HEK293 (cell line): ENCODE measurements around the gene COASY.

ENCODE experiments used
- CTCF ChIA-PET: fragments of 350-600 bp; formaldehyde crosslinking; extraction: SDS; loops from one replicate; lab custom pipeline; 2021; ENCODE audit warnings: antibody characterized with exemption; lab: Yijun Ruan, JAX
- POLR2A ChIA-PET: fragments of 300-600 bp; formaldehyde crosslinking; extraction: SDS; loops from one replicate; lab custom pipeline; 2020; ENCODE audit warnings: antibody characterized with exemption, inconsistent platforms; lab: Yijun Ruan, JAX
- H3K27ac ChIP-seq: fragments of 200-500 bp; sonication (Bioruptor generic); 2 replicates; pipeline ENCODE4 v1.5.1; 2014; ENCODE audit warnings: low read depth, low read length, control low read depth, inconsistent platforms; ENCODE audit errors: extremely low read depth
- H3K36me3 ChIP-seq, 2 experiments: fragments of 200-500 bp in 1 of 2; sonication (Bioruptor generic) in 1 of 2; 1 replicate in 1 of 2; 2 replicates in 1 of 2; pipeline ENCODE4 v1.5.1; 2014 to 2017; ENCODE audit warnings: inconsistent platforms in 2 of 2, low read length in 2 of 2; ENCODE audit not compliant: control insufficient read depth in 2 of 2, insufficient read depth in 1 of 2
- H3K4me1 ChIP-seq: fragments of 200-500 bp; sonication (Bioruptor generic); 2 replicates; pipeline ENCODE4 v1.5.1; 2014; ENCODE audit warnings: mild to moderate bottlenecking, low read length, inconsistent platforms; ENCODE audit not compliant: control insufficient read depth, insufficient read depth
- H3K4me3 ChIP-seq: 2 replicates; pipeline ENCODE4 v1.5.1; 2011; ENCODE audit warnings: low read depth, mild to moderate bottlenecking, control low read depth, low read length, moderate library complexity
- H3K9me3 ChIP-seq: fragments of 200-500 bp; sonication (Bioruptor generic); 2 replicates; pipeline ENCODE4 v1.5.1; 2014; ENCODE audit warnings: low read depth, low read length, inconsistent platforms; ENCODE audit not compliant: control insufficient read depth, insufficient read depth
- GLIS2 ChIP-seq: fragments of 450-650 bp; formaldehyde crosslinking; IDR thresholded peaks from 2 replicates; pipeline ENCODE4 v1.5.1; 2016; ENCODE audit warnings: missing biosample characterization, missing genetic modification characterization
- KLF10 ChIP-seq: fragments of 450-650 bp; IDR thresholded peaks from 2 replicates; pipeline ENCODE4 v1.5.1; 2018; ENCODE audit warnings: missing biosample characterization, mild to moderate bottlenecking, missing genetic modification characterization
- OVOL3 ChIP-seq: fragments of 450-650 bp; formaldehyde crosslinking; IDR thresholded peaks from 2 replicates; pipeline ENCODE4 v1.5.1; 2016; ENCODE audit warnings: missing biosample characterization, missing genetic modification characterization
- SCRT2 ChIP-seq: fragments of 450-650 bp; formaldehyde crosslinking; IDR thresholded peaks from 2 replicates; pipeline ENCODE4 v1.5.1; 2016; ENCODE audit warnings: missing biosample characterization, missing genetic modification characterization
- SETDB1 ChIP-seq: IDR thresholded peaks from one replicate; pipeline ENCODE4 v1.6.1; 2017; ENCODE audit warnings: mild to moderate bottlenecking, low read length, moderate library complexity, mixed read lengths; ENCODE audit not compliant: insufficient read length
- ZBTB17 ChIP-seq: fragments of 450-650 bp; formaldehyde crosslinking; IDR thresholded peaks from 2 replicates; pipeline ENCODE4 v1.5.1; 2016; ENCODE audit warnings: missing biosample characterization, missing genetic modification characterization
- ZBTB20 ChIP-seq: fragments of 450-650 bp; formaldehyde crosslinking; IDR thresholded peaks from 2 replicates; pipeline ENCODE4 v1.5.1; 2016; ENCODE audit warnings: missing biosample characterization, missing genetic modification characterization
- ZIC2 ChIP-seq: fragments of 450-650 bp; formaldehyde crosslinking; IDR thresholded peaks from 2 replicates; pipeline ENCODE4 v1.5.1; 2016; ENCODE audit warnings: missing biosample characterization, missing genetic modification characterization
- ZNF138 ChIP-seq: fragments of 450-650 bp; formaldehyde crosslinking; IDR thresholded peaks from 2 replicates; pipeline ENCODE4 v1.5.1; 2016; ENCODE audit warnings: missing biosample characterization, missing genetic modification characterization, borderline replicate concordance
- ZNF274 ChIP-seq, 2 experiments: fragments of 200-500 bp in 1 of 2; fragments of 450-650 bp in 1 of 2; sonication (Bioruptor generic) in 1 of 2; formaldehyde crosslinking in 1 of 2; IDR thresholded peaks; 2 replicates each; pipeline versions ENCODE4 v1.5.1 to v1.6.1; 2014 to 2016; ENCODE audit warnings: borderline replicate concordance in 1 of 2, inconsistent platforms in 1 of 2, low read length in 1 of 2, missing biosample characterization in 1 of 2, missing genetic modification characterization in 1 of 2
- ZNF292 ChIP-seq: fragments of 450-650 bp; formaldehyde crosslinking; IDR thresholded peaks from 2 replicates; pipeline ENCODE4 v1.5.1; 2016; ENCODE audit warnings: low read depth, missing biosample characterization, missing genetic modification characterization, borderline replicate concordance
- ZNF37A ChIP-seq: fragments of 450-650 bp; IDR thresholded peaks from 2 replicates; pipeline ENCODE4 v1.5.1; 2018; ENCODE audit warnings: missing biosample characterization, missing genetic modification characterization
- ZNF654 ChIP-seq: fragments of 450-650 bp; formaldehyde crosslinking; IDR thresholded peaks from 2 replicates; pipeline ENCODE4 v1.5.1; 2016; ENCODE audit warnings: low read depth, missing biosample characterization, missing genetic modification characterization
- ZSCAN30 ChIP-seq: fragments of 450-650 bp; IDR thresholded peaks from 2 replicates; pipeline ENCODE4 v1.5.1; 2018; ENCODE audit warnings: missing biosample characterization, mild to moderate bottlenecking, missing genetic modification characterization, moderate library complexity
- TF ChIP-seq, protein P1 (sequence below): fragments of 450-650 bp; formaldehyde crosslinking; IDR thresholded peaks from 2 replicates; pipeline ENCODE4 v1.5.1; 2016; ENCODE audit warnings: missing biosample characterization, missing genetic modification characterization, low read depth
- TF ChIP-seq, protein P2 (sequence below): fragments of 450-650 bp; formaldehyde crosslinking; IDR thresholded peaks from 2 replicates; pipeline ENCODE4 v1.5.1; 2016; ENCODE audit warnings: missing biosample characterization, missing genetic modification characterization, borderline replicate concordance
- TF ChIP-seq, protein P3 (sequence below): fragments of 450-650 bp; formaldehyde crosslinking; IDR thresholded peaks from 2 replicates; pipeline ENCODE4 v1.5.1; 2016; ENCODE audit warnings: missing biosample characterization, missing genetic modification characterization
- TF ChIP-seq, protein P4 (sequence below): fragments of 450-650 bp; formaldehyde crosslinking; IDR thresholded peaks from 2 replicates; pipeline ENCODE4 v1.5.1; 2016; ENCODE audit warnings: missing biosample characterization, missing genetic modification characterization

Gene COASY

DNA sequence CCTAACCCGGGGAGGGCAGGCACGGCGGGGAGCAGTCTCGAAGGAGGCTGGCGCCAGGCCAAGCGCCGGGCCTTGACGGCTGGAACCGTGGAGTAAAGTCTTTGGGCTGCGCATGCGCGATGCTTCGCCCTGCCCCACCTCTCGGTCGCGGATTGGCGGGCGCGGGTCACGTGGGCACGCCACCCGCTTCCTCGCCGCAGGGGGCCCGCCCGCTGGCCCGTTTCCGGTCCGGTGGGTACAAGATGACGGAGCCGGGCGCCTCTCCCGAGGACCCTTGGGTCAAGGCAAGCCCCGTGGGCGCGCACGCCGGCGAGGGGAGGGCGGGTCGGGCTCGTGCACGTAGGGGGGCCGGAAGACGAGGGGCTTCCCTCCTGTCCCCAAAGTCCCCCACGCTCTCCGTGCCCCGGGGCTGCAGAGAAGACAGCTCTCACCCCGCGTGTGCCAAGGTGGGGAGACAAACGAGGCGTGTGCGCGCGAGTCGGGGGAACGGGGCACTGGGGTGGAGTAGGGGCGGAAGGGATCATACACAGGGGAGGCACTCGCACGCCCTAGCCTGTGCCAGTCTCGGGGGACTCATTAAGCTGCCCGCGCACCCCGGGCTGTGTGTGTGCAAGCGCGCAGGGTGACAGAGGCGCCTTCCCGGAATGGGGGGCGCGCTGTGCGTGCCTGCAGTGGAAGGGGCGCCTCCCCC lies 5.1 kb downstream of the COASY start, which contains the start of gene MLX (continued):
- no peak for TF ChIP-seq ZNF37A (tag by site-specific recombination)
- TF ChIP-seq ZBTB17 (tag by site-specific recombination) = peak; percentile 4; the same call in 1 of the 2 replicates
- TF ChIP-seq, protein P1, sequence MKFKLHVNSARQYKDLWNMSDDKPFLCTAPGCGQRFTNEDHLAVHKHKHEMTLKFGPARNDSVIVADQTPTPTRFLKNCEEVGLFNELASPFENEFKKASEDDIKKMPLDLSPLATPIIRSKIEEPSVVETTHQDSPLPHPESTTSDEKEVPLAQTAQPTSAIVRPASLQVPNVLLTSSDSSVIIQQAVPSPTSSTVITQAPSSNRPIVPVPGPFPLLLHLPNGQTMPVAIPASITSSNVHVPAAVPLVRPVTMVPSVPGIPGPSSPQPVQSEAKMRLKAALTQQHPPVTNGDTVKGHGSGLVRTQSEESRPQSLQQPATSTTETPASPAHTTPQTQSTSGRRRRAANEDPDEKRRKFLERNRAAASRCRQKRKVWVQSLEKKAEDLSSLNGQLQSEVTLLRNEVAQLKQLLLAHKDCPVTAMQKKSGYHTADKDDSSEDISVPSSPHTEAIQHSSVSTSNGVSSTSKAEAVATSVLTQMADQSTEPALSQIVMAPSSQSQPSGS (tag by site-specific recombination) = no peak
- TF ChIP-seq KLF10 = 0 out of 2 replicates have a peak, but pooled peaks have one; percentile 39
- peak; percentile 64 for TF ChIP-seq ZSCAN30 (tag by site-specific recombination)
- no peak for TF ChIP-seq ZNF654 (tag by site-specific recombination)
- TF ChIP-seq, protein P2, sequence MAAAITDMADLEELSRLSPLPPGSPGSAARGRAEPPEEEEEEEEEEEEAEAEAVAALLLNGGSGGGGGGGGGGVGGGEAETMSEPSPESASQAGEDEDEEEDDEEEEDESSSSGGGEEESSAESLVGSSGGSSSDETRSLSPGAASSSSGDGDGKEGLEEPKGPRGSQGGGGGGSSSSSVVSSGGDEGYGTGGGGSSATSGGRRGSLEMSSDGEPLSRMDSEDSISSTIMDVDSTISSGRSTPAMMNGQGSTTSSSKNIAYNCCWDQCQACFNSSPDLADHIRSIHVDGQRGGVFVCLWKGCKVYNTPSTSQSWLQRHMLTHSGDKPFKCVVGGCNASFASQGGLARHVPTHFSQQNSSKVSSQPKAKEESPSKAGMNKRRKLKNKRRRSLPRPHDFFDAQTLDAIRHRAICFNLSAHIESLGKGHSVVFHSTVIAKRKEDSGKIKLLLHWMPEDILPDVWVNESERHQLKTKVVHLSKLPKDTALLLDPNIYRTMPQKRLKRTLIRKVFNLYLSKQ (tag by site-specific recombination) = 0 out of 2 replicates have a peak, but pooled peaks have one; percentile 48
- TF ChIP-seq ZNF274 (IDR thresholded peaks at IDR 0.05; ENCODE audit: low read length) = no peak
- TF ChIP-seq ZNF274 (tag by site-specific recombination; IDR thresholded peaks at IDR 0.05; ENCODE audit: borderline replicate concordance) = no peak
- no peak for TF ChIP-seq ZNF292
- peak; percentile 91 for TF ChIP-seq ZIC2 (tag by site-specific recombination)

DNA sequence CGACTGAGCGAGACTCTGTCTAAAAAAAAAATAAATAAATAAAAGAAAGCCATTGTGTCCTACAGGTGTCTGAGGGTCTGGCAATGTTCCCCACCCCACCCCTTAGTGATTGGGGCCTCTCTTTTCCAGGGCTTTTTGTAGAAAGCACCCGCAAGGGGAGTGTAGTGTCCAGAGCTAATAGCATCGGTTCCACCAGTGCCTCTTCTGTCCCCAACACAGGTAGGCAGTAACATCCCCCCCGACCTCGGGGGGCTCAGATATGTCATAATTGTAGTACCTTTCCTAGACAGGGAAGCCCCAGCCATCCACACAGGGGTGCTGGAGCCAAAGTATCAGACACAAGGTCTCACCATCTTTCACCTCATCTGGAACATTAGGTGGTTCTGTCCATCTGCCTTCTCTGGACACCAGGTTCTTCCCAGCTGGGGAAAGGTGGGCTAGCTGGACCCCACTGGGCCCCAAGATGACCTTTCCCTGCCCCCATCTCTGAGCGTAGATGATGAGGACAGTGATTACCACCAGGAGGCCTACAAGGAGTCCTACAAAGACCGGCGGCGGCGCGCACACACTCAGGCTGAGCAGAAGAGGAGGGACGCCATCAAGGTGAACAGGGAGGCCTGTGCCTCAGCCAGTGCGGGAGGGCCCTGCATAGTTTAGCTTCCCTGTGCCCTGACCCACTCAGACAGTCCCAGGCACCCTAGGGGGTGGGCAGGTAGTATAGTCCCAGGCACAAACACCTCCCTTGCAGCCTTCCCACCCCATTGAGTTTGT lies 6.6 kb downstream of the COASY start:
- TF ChIP-seq ZBTB20 (tag by site-specific recombination) (no peak), OVOL3 (tag by site-specific recombination) (no peak), SCRT2 (tag by site-specific recombination) (0 out of 2 replicates have a peak, but pooled peaks have one; percentile 26), ZNF138 (no peak), SETDB1 (no peak), GLIS2 (tag by site-specific recombination) (peak; percentile 18; the same call in 1 of the 2 replicates)
- TF ChIP-seq, protein P3, sequence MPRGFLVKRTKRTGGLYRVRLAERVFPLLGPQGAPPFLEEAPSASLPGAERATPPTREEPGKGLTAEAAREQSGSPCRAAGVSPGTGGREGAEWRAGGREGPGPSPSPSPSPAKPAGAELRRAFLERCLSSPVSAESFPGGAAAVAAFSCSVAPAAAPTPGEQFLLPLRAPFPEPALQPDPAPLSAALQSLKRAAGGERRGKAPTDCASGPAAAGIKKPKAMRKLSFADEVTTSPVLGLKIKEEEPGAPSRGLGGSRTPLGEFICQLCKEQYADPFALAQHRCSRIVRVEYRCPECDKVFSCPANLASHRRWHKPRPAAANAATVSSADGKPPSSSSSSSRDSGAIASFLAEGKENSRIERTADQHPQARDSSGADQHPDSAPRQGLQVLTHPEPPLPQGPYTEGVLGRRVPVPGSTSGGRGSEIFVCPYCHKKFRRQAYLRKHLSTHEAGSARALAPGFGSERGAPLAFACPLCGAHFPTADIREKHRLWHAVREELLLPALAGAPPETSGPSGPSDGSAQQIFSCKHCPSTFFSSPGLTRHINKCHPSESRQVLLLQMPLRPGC (tag by site-specific recombination) = no peak
- TF ChIP-seq, protein P4, sequence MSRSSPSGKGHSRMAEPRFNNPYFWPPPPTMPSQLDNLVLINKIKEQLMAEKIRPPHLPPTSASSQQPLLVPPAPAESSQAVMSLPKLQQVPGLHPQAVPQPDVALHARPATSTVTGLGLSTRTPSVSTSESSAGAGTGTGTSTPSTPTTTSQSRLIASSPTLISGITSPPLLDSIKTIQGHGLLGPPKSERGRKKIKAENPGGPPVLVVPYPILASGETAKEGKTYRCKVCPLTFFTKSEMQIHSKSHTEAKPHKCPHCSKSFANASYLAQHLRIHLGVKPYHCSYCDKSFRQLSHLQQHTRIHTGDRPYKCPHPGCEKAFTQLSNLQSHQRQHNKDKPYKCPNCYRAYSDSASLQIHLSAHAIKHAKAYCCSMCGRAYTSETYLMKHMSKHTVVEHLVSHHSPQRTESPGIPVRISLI = no peak
- POLR2A ChIA-PET = interaction anchor here (0.6 to 4.8 kb wide), 5 partner anchors 9 to 256 kb away, joined by 3 to 48 read pairs (median 4); partner anchors contain the start of genes BECN1 and PSMC3IP
- CTCF ChIA-PET = interaction anchor here (0.6 to 4.9 kb wide), 2 partner anchors 9 to 54 kb away, joined by 3 to 34 read pairs; partner anchors contain the start of gene PSMC3IP
- Histone ChIP-seq H3K36me3 (peaks cover 31 to 87% of the 10 kb centered on the region in 2 experiments), H3K4me1 (peaks cover 4% of the 10 kb centered on the region; the same call in 1 of the 2 replicates), H3K4me3 (no peak overlapping the region), H3K27ac (peak overlapping the region; percentile 40; the same call in 1 of the 2 replicates), H3K9me3 (no peaks in the 10 kb centered on the region)
